Keratinocyte (primary cell): Measurements from ENCODE around the gene NOD2. TPM values are rescaled to one million over a fixed set of nuclear protein-coding genes. Genes with fewer than 3 reads are reported as not detected.
A peak's percentile ranks its signal among the peaks of the same experiment; 100 is the strongest.

ENCODE experiments used
- DNase-seq: peaks from one replicate; pipeline ENCODE4 v3.0.0-alpha.2; 2011; ENCODE audit warnings: low read depth, missing footprints, low spot score
- FAIRE-seq: peaks from 2 replicates; lab custom pipeline; 2011; peaks lifted over from hg19 to GRCh38; lab: Jason Lieb, UNC
- H2AFZ ChIP-seq: 2 replicates; pipeline ENCODE4 v1.6.0; 2012; ENCODE audit warnings: low read length, control low read depth, inconsistent platforms; ENCODE audit not compliant: control insufficient read depth
- H3K27ac ChIP-seq: 2 replicates; pipeline ENCODE4 v1.5.1; 2011; ENCODE audit warnings: low read length; ENCODE audit not compliant: control insufficient read depth, insufficient read depth
- H3K27me3 ChIP-seq: 3 replicates; pipeline ENCODE4 v1.6.0; 2011; ENCODE audit warnings: low read length; ENCODE audit not compliant: control insufficient read depth, insufficient read depth; ENCODE audit errors: extremely low read depth
- H3K36me3 ChIP-seq, 2 experiments: 2 replicates in 1 of 2; 3 replicates in 1 of 2; pipeline ENCODE4 v1.5.1; 2011; ENCODE audit warnings: low read length in 2 of 2, mild to moderate bottlenecking in 1 of 2; ENCODE audit not compliant: control insufficient read depth in 2 of 2, insufficient read depth in 2 of 2; ENCODE audit errors: extremely low read depth in 1 of 2
- H3K4me1 ChIP-seq: 3 replicates; pipeline ENCODE4 v1.5.1; 2011; ENCODE audit warnings: low read length; ENCODE audit not compliant: control insufficient read depth, insufficient read depth; ENCODE audit errors: extremely low read depth
- H3K4me2 ChIP-seq: 3 replicates; pipeline ENCODE4 v1.6.0; 2011; ENCODE audit warnings: low read depth, low read length; ENCODE audit not compliant: control insufficient read depth, insufficient read depth; ENCODE audit errors: extremely low read depth
- H3K4me3 ChIP-seq, 3 experiments: fragments of 200-600 bp in 1 of 3; sonication (generic) in 1 of 3; 2 replicates in 2 of 3; 3 replicates in 1 of 3; pipeline ENCODE4 v1.5.1; 2011 to 2016; ENCODE audit warnings: low read length in 3 of 3, mild to moderate bottlenecking in 3 of 3, control low read depth in 2 of 3, inconsistent platforms in 1 of 3, low read depth in 1 of 3, mixed read lengths in 1 of 3, mixed run types in 1 of 3, moderate library complexity in 1 of 3; ENCODE audit not compliant: control insufficient read depth in 2 of 3, insufficient read depth in 2 of 3; ENCODE audit errors: extremely low read depth in 1 of 3
- H3K79me2 ChIP-seq: 2 replicates; pipeline ENCODE4 v1.6.0; 2012; ENCODE audit warnings: low read length; ENCODE audit not compliant: control insufficient read depth, insufficient read depth
- H3K9ac ChIP-seq: 3 replicates; pipeline ENCODE4 v1.6.0; 2011; ENCODE audit warnings: low read length; ENCODE audit not compliant: control insufficient read depth, insufficient read depth; ENCODE audit errors: extremely low read depth
- H3K9me1 ChIP-seq: 3 replicates; pipeline ENCODE4 v1.6.0; 2011; ENCODE audit warnings: low read length; ENCODE audit not compliant: control insufficient read depth, insufficient read depth; ENCODE audit errors: extremely low read depth
- H3K9me3 ChIP-seq: 2 replicates; pipeline ENCODE4 v1.5.1; 2012; ENCODE audit warnings: low read depth, low read length; ENCODE audit not compliant: control insufficient read depth
- H4K20me1 ChIP-seq: 3 replicates; pipeline ENCODE4 v1.6.0; 2011; ENCODE audit warnings: low read length; ENCODE audit not compliant: control insufficient read depth, insufficient read depth; ENCODE audit errors: extremely low read depth
- EZH2 ChIP-seq: IDR thresholded peaks from one replicate; pipeline ENCODE4 v1.6.1; 2012; ENCODE audit warnings: inconsistent platforms, mild to moderate bottlenecking, low read length, moderate library complexity
- dilution Hi-C: fragments of 300-500 bp; cut with MboI; formaldehyde crosslinking; loops from one replicate; pipeline ENCODE4 v1.7.0; 2020; ENCODE audit warnings: low sequenced_read_pairs; ENCODE audit not compliant: extremely low pct_ligation_motif_present
- polyA plus RNA-seq, 5 experiments: library from polyadenylated mRNA; depleted of rRNA in 3 of 5; stranded (reverse) in 3 of 5; stranded (forward) in 1 of 5; unstranded in 1 of 5; fragments of >200 nt; gene quantifications; 1 replicate in 1 of 5; 2 replicates in 3 of 5; 3 replicates in 1 of 5; pipeline versions ENCODE4 v1.2.1 to v1.2.3, GENCODE V29; 2011 to 2012; ENCODE audit warnings: missing spikeins in 2 of 5, low read depth in 1 of 5, low replicate concordance in 1 of 5
- TF ChIP-seq, protein P1 (sequence below), 3 experiments: IDR thresholded peaks in 1 of 3; conservative IDR thresholded peaks in 1 of 3; optimal IDR thresholded peaks in 1 of 3; 2 replicates in 2 of 3; 3 replicates in 1 of 3; pipeline versions ENCODE3 to v1.5.1; 2011; ENCODE audit warnings: low read length in 3 of 3, mild to moderate bottlenecking in 3 of 3, moderate library complexity in 2 of 3, control low read depth in 1 of 3, inconsistent platforms in 1 of 3; ENCODE audit not compliant: insufficient read depth in 2 of 3; ENCODE audit errors: extremely low read depth in 1 of 3

The NOD2 gene
- polyA plus RNA-seq, 1 donor (not counting 4 experiments of a cell fraction or from before 2014, with no cell fraction given): 0.80 TPM

DNA sequence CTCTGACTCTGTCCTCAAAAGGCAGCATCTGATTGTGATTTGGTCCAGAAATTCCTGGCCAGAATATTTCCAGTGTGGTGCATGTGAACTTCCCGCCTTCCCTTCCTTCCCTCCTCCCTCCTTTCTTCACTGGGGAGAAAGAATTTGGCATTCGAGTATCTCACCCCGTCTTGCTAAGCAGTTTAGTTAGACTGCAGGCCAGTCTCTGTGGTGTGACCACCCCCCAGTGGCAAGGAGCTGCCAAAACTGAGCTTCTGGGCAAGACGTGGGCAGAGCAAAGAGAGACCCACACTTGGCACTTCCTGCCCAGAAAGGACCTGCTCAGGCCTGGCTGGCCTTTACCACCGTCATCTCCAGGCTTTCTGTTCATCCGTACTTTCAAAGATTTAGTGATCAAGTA, 48.7 kb upstream of the NOD2 start:
- no peaks in the 10 kb centered on the region for H3K27me3 ChIP-seq
- DNase-seq: no peak

DNA sequence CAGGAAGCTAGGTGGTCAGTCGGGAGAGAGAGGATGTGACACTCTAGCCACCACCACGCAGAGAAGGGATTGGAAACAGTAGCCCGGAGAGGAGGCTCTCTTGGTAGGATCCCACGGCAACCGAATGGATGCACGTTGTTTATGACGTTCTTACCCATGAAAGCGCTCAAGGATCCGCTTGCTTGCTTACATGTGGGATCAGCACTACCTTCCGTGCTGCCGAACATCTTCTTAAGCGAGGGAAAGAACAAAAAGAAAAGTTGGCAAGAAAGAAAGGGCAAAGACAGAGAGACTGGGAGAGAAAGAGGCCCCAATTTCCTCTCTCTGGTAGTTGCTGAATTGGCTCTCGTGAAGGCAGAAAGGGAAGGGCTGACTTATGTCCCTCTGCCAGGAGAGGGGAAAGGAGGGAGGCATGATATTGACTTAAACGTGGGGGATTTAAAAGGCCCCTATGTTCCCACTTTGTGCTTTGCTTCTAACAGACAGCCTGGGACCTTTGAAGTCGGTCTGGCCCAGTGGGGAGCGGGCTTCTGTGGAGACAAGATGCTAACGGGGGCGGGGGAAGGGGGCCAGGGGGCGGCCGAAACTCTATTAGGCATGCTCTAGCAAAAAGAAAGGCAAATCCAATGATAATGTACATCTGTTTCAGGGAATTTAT, 47.7 kb upstream of the NOD2 start:
- no peak for FAIRE-seq
- no peak overlapping the region for H3K4me3 ChIP-seq
- DNase-seq: no peak

More for the DNA sequence above, 48.7 kb upstream of the NOD2 start:
- FAIRE-seq: no peak
- Histone ChIP-seq H3K4me3 (no peak overlapping the region), H3K4me2 (no peak overlapping the region), H3K4me1 (no peaks in the 10 kb centered on the region), H3K27ac (no peak overlapping the region), H3K9ac (no peak overlapping the region), H3K9me1 (no peaks in the 10 kb centered on the region), H3K36me3 (no peaks in the 10 kb centered on the region), H4K20me1 (no peaks in the 10 kb centered on the region), H3K79me2 (no peaks in the 10 kb centered on the region), H3K9me3 (no peaks in the 10 kb centered on the region), H2AFZ (no peak overlapping the region)
- TF ChIP-seq EZH2: no peak
- TF ChIP-seq, protein P1, sequence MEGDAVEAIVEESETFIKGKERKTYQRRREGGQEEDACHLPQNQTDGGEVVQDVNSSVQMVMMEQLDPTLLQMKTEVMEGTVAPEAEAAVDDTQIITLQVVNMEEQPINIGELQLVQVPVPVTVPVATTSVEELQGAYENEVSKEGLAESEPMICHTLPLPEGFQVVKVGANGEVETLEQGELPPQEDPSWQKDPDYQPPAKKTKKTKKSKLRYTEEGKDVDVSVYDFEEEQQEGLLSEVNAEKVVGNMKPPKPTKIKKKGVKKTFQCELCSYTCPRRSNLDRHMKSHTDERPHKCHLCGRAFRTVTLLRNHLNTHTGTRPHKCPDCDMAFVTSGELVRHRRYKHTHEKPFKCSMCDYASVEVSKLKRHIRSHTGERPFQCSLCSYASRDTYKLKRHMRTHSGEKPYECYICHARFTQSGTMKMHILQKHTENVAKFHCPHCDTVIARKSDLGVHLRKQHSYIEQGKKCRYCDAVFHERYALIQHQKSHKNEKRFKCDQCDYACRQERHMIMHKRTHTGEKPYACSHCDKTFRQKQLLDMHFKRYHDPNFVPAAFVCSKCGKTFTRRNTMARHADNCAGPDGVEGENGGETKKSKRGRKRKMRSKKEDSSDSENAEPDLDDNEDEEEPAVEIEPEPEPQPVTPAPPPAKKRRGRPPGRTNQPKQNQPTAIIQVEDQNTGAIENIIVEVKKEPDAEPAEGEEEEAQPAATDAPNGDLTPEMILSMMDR (optimal IDR thresholded peaks at IDR 0.05 in 1 of 3, IDR thresholded peaks at IDR 0.05 in 1 of 3, conservative IDR thresholded peaks at IDR 0.05 in 1 of 3; ENCODE audit: extremely low read depth in 1 of 3, insufficient read depth in 2 of 3, low read length in 3 of 3): peak; percentile 25 to 52 (median 49)
- dilution Hi-C loops: no loop called here

More for the DNA sequence above, 47.7 kb upstream of the NOD2 start:
- TF ChIP-seq, protein P1 (optimal IDR thresholded peaks at IDR 0.05 in 1 of 3, IDR thresholded peaks at IDR 0.05 in 1 of 3, conservative IDR thresholded peaks at IDR 0.05 in 1 of 3; ENCODE audit: extremely low read depth in 1 of 3, insufficient read depth in 2 of 3, low read length in 3 of 3): no peak
- no peak for TF ChIP-seq EZH2
- dilution Hi-C loops: no loop called here
- Histone ChIP-seq H4K20me1 (no peaks in the 10 kb centered on the region), H3K4me2 (no peak overlapping the region), H3K36me3 (no peaks in the 10 kb centered on the region), H3K4me1 (no peaks in the 10 kb centered on the region), H3K9me1 (no peaks in the 10 kb centered on the region), H3K9me3 (no peaks in the 10 kb centered on the region), H3K79me2 (no peaks in the 10 kb centered on the region), H3K9ac (no peak overlapping the region), H2AFZ (no peak overlapping the region), H3K27ac (no peak overlapping the region), H3K27me3 (no peaks in the 10 kb centered on the region)
